ENCODE data around the gene COL12A1. TPM values are rescaled to one million over a fixed set of nuclear protein-coding genes. Genes with fewer than 3 reads are reported as not detected.

Gene COL12A1
- total and polyA plus RNA-seq, 2 of the 13 experiments (the other 11 are each of a cell fraction or from before 2014, with no cell fraction given), result 0.02 TPM; not detected in 1

- no peaks in the 10 kb centered on the region; the same call in 1 of the 2 replicates for H4K20me1 ChIP-seq (ENCODE audit: insufficient read depth, low read length)
- no peaks in the 10 kb centered on the region for H3K4me1 ChIP-seq (ENCODE audit: insufficient read depth, low read length)
- H3K4me2 ChIP-seq (ENCODE audit: low read depth, low read length), result no peak overlapping the region
- ATAC-seq, result no peak
- TF ChIP-seq ZNF3 (CRISPR knock-in tag; IDR thresholded peaks at IDR 0.05) (no peak), DZIP1 (CRISPR knock-in tag; IDR thresholded peaks at IDR 0.05) (no peak), RXRA (CRISPR knock-in tag; IDR thresholded peaks at IDR 0.05) (no peak), FOXC1 (CRISPR knock-in tag; IDR thresholded peaks at IDR 0.05; ENCODE audit: borderline replicate concordance) (no peak), ZFP1 (CRISPR knock-in tag; IDR thresholded peaks at IDR 0.05) (no peak), ZFP82 (CRISPR knock-in tag; IDR thresholded peaks at IDR 0.05; ENCODE audit: borderline replicate concordance) (no peak), ATF3 (CRISPR knock-in tag; IDR thresholded peaks at IDR 0.05) (no peak), KDM4B (CRISPR knock-in tag; IDR thresholded peaks at IDR 0.05) (no peak), KMT2A (CRISPR knock-in tag; IDR thresholded peaks at IDR 0.05) (no peak), TSC22D2 (CRISPR knock-in tag; IDR thresholded peaks at IDR 0.05; ENCODE audit: borderline replicate concordance) (no peak), ZNF761 (CRISPR knock-in tag; conservative IDR thresholded peaks at IDR 0.05) (no peak), GABPA (IDR thresholded peaks at IDR 0.05; ENCODE audit: low read depth, low read length) (no peak), GABPA (CRISPR knock-in tag; IDR thresholded peaks at IDR 0.05; ENCODE audit: low read depth) (no peak), SALL2 (CRISPR knock-in tag; IDR thresholded peaks at IDR 0.05) (no peak), ZNF225 (CRISPR knock-in tag; IDR thresholded peaks at IDR 0.05) (no peak), RARA (CRISPR knock-in tag; IDR thresholded peaks at IDR 0.05) (no peak), FOXM1 (CRISPR knock-in tag; IDR thresholded peaks at IDR 0.05) (no peak), ZNF451 (CRISPR knock-in tag; IDR thresholded peaks at IDR 0.05) (no peak)
- no peaks in the 10 kb centered on the region for H3K9me3 ChIP-seq (ENCODE audit: low read length)
- BruUV-seq (replicated peaks), result no TSS peak
- DNase-seq (ENCODE audit: low spot score), result no peak
- no peaks in the 10 kb centered on the region for H3K79me2 ChIP-seq (ENCODE audit: insufficient read depth, low read length)
- peaks cover 0 to 4% of the 10 kb centered on the region in 2 experiments; a peak in 1 of 5 replicates for H3K36me3 ChIP-seq (replicated peaks in 1 of 2; ENCODE audit: control insufficient read depth in 1 of 2, insufficient read depth in 2 of 2, low read length in 2 of 2)
- H2AFZ ChIP-seq (ENCODE audit: low read length), result no peak overlapping the region
- FAIRE-seq, result no peak
- no peaks in the 10 kb centered on the region for H3K27me3 ChIP-seq (ENCODE audit: control insufficient read depth in 1 of 2, insufficient read depth in 2 of 2, low read length in 2 of 2)
- no peak overlapping the region for H3K9ac ChIP-seq (ENCODE audit: insufficient read depth, low read depth, low read length)
- H3K27ac ChIP-seq (ENCODE audit: extremely low read length, insufficient read depth, low read length), result no peak overlapping the region
- ChIA-PET CTCF (ENCODE audit: low intra/inter-chr PET ratio, low total read pairs) (no interaction called here), POLR2A (no interaction called here)
- intact Hi-C loops (cut with micrococcal nuclease; ENCODE audit: unreplicated experiment) (no loop called here), in situ Hi-C loops (cut with HindIII; ENCODE audit: extremely low pct_ligation_motif_present, low pct_unique_long_range_greater_than_20kb) (no loop called here)
- no peak overlapping the region for H3K4me3 ChIP-seq (replicated peaks in 1 of 3; ENCODE audit: insufficient read depth in 1 of 3, low read depth in 2 of 3, low read length in 3 of 3)
- 75% methylated on average over 4 of the region's 4 CpGs for WGBS (ENCODE audit: low lambda C conversion rate)
Observed at GRCh38 chr6:75233092-75233615, 27.3 kb upstream of the COL12A1 start.
